MM.1S (cell line): ENCODE data around the gene UQCC2.

Source experiments
- EZH2 ChIP-seq: fragments of 300-600 bp; sonication (generic); optimal IDR thresholded peaks from 2 replicates; pipeline ENCODE3; 2017; ENCODE audit warnings: low read depth, mild to moderate bottlenecking, antibody characterized with exemption, low read length, mixed read lengths
- TF ChIP-seq, protein P1 (sequence below): fragments of 300-600 bp; sonication (generic); IDR thresholded peaks from 2 replicates; pipeline ENCODE4 v1.5.1; 2016; ENCODE audit warnings: antibody characterized with exemption, low read length, mixed read lengths

DNA sequence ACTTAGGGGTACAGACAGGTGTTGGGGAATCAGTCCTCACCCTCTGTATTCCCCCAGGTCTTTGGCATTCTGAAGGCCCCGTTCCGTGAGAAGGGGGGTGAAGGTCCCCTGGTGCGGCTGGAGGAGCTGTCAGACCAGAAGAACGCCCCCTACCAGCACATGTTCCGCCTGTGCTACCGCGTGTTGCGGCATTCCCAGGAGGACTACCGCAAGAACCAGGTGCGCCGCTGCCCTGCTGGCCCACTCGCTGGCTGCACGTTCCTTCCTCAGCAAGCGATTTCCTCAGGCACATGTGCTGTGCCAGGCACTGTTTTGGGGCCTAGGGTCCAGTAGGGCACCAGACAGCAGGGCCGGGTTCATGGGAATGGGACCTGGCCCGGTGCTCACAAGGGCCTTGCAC, 44.4 kb downstream of the UQCC2 start:
- TF ChIP-seq, protein P1, sequence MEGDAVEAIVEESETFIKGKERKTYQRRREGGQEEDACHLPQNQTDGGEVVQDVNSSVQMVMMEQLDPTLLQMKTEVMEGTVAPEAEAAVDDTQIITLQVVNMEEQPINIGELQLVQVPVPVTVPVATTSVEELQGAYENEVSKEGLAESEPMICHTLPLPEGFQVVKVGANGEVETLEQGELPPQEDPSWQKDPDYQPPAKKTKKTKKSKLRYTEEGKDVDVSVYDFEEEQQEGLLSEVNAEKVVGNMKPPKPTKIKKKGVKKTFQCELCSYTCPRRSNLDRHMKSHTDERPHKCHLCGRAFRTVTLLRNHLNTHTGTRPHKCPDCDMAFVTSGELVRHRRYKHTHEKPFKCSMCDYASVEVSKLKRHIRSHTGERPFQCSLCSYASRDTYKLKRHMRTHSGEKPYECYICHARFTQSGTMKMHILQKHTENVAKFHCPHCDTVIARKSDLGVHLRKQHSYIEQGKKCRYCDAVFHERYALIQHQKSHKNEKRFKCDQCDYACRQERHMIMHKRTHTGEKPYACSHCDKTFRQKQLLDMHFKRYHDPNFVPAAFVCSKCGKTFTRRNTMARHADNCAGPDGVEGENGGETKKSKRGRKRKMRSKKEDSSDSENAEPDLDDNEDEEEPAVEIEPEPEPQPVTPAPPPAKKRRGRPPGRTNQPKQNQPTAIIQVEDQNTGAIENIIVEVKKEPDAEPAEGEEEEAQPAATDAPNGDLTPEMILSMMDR = no peak
- TF ChIP-seq EZH2 = no peak
